NK-92 (cell line): ENCODE results near the gene CEACAM4.

Source experiments
- DNase-seq: peaks from one replicate; lab custom pipeline; 2025; ENCODE audit not compliant: unreplicated experiment; lab: John Stamatoyannopoulos, UW

The CEACAM4 gene

GRCh38 chr19:41617941-41618730 lies 8.7 kb downstream of the CEACAM4 start:
- no peak for DNase-seq

- DNase-seq, result no peak
Measured at GRCh38 chr19:41616792-41617621, 9.9 kb downstream of the CEACAM4 start.

GRCh38 chr19:41615207-41615606 lies 11.7 kb downstream of the CEACAM4 start:
- DNase-seq, result no peak

- no peak for DNase-seq
Measured at GRCh38 chr19:41612483-41612882, 14.4 kb downstream of the CEACAM4 start.

- DNase-seq, result no peak
Measured at GRCh38 chr19:41610789-41611188, 16.1 kb downstream of the CEACAM4 start.

- DNase-seq, result no peak
Measured at GRCh38 chr19:41607668-41608067, 19.2 kb downstream of the CEACAM4 start.

GRCh38 chr19:41606215-41606837 lies 20.5 kb downstream of the CEACAM4 start:
- no peak for DNase-seq

- DNase-seq, result no peak
Measured at GRCh38 chr19:41604831-41605230, 22.0 kb downstream of the CEACAM4 start.

- no peak for DNase-seq
Measured at GRCh38 chr19:41601771-41602170, 25.1 kb downstream of the CEACAM4 start.

GRCh38 chr19:41599175-41599966 lies 27.5 kb downstream of the CEACAM4 start:
- no peak for DNase-seq

GRCh38 chr19:41597600-41598041 lies 29.3 kb downstream of the CEACAM4 start:
- DNase-seq, result no peak

GRCh38 chr19:41595890-41596280 lies 31.0 kb downstream of the CEACAM4 start:
- no peak for DNase-seq

- DNase-seq, result no peak
Measured at GRCh38 chr19:41595258-41595889, 31.5 kb downstream of the CEACAM4 start.

- DNase-seq, result no peak
Measured at GRCh38 chr19:41591951-41592562, 34.8 kb downstream of the CEACAM4 start.

- no peak for DNase-seq
Measured at GRCh38 chr19:41590936-41591335, 35.9 kb downstream of the CEACAM4 start.

- DNase-seq, result no peak
Measured at GRCh38 chr19:41589371-41589770, 37.5 kb downstream of the CEACAM4 start.

GRCh38 chr19:41588497-41589209 lies 38.2 kb downstream of the CEACAM4 start:
- no peak for DNase-seq

- DNase-seq, result no peak
Measured at GRCh38 chr19:41587838-41588210, 39.0 kb downstream of the CEACAM4 start.

GRCh38 chr19:41587101-41587837 lies 39.6 kb downstream of the CEACAM4 start:
- no peak for DNase-seq
